LNCaP clone FGC (cell line): Measurements from ENCODE around the gene GUCA1A.

Source experiments
- DNase-seq: peaks from one replicate; pipeline ENCODE4 v3.0.0-alpha.2; 2011; ENCODE audit warnings: low read depth
- H3K4me3 ChIP-seq: 2 replicates; pipeline ENCODE4 v1.5.1; 2011; ENCODE audit warnings: mild to moderate bottlenecking, low read depth, low read length, control low read depth
- TF ChIP-seq, protein P1 (sequence below): IDR thresholded peaks from 2 replicates; pipeline ENCODE4 v1.5.1; 2012; ENCODE audit warnings: mild to moderate bottlenecking; ENCODE audit not compliant: control insufficient read depth, insufficient read depth; ENCODE audit errors: extremely low read depth

GUCA1A gene

DNA sequence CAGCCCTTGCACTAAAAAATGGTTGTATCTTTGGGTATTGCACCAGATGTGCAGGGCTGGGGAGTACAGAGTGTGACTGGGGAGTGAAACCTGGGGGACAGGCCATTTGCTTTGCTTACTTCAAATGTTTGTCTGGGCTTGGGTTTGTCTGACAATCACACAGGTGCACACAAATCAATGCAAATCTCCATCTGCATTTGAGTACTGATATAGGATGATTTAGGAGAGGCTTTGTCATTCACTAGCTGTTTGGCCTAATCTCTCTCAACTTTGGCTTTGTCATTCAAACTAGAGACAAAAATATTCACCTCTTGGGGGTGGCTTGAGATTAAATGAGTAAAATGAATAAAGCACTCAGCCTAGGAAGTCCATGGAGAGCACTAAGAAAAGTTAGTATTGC is 3.8 kb downstream of the GUCA1A start:
- TF ChIP-seq, protein P1, sequence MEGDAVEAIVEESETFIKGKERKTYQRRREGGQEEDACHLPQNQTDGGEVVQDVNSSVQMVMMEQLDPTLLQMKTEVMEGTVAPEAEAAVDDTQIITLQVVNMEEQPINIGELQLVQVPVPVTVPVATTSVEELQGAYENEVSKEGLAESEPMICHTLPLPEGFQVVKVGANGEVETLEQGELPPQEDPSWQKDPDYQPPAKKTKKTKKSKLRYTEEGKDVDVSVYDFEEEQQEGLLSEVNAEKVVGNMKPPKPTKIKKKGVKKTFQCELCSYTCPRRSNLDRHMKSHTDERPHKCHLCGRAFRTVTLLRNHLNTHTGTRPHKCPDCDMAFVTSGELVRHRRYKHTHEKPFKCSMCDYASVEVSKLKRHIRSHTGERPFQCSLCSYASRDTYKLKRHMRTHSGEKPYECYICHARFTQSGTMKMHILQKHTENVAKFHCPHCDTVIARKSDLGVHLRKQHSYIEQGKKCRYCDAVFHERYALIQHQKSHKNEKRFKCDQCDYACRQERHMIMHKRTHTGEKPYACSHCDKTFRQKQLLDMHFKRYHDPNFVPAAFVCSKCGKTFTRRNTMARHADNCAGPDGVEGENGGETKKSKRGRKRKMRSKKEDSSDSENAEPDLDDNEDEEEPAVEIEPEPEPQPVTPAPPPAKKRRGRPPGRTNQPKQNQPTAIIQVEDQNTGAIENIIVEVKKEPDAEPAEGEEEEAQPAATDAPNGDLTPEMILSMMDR = no peak
- no peak overlapping the region for H3K4me3 ChIP-seq
- DNase-seq = no peak

DNA sequence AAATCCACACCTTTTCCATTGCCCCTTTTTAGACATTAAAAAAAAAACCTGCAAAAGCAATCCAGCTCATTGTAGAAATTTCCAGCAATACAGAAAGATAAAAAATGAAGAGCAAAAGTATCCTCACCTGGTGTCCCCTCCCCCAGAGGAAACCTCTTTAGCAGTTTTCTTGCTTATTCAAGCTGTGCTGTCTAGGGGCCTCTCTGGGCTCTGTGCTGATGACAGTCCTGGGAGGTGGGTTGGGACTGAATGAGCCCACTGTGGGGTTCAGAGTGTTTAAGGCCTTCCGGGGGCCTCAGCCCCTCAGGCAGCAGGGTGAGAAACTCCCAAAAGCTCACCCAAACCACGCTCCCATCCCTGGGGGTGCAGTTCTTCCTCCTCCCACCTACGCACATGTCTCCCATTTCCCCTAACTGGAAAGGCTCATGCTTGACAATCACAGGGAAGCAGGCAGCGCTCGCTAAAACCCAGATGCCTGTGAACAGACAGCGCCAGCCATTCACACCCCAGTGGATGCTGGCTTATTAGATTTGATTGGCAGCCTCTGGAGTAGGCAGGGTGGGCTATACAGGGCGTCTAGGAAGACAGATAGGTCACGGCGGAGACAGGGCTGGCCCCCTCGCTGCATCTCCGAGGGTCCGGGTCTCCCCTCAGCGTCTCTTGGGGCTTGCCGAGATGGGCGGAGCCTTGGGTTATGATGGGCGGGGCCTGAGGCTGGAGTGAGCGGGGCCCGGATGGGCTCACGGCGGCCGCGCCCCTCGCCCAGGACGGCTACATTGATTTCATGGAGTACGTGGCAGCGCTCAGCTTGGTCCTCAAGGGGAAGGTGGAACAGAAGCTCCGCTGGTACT is 4.6 kb downstream of the GUCA1A start:
- DNase-seq = no peak
- no peak overlapping the region for H3K4me3 ChIP-seq
- TF ChIP-seq, protein P1 = no peak

- H3K4me3 ChIP-seq = no peak overlapping the region
- TF ChIP-seq, protein P1 = no peak
These were observed 6.2 kb downstream of the GUCA1A start for GRCh38 chr6:42179261-42179944.

GRCh38 chr6:42179945-42180313 is 6.8 kb downstream of the GUCA1A start:
- H3K4me3 ChIP-seq = no peak overlapping the region
- TF ChIP-seq, protein P1 = no peak
- no peak for DNase-seq

More at GRCh38 chr6:42179261-42179944, 6.2 kb downstream of the GUCA1A start:
- DNase-seq = no peak

GRCh38 chr6:42182101-42182500 is 8.9 kb downstream of the GUCA1A start:
- no peak for DNase-seq
- H3K4me3 ChIP-seq = no peak overlapping the region
- TF ChIP-seq, protein P1 = no peak

DNA sequence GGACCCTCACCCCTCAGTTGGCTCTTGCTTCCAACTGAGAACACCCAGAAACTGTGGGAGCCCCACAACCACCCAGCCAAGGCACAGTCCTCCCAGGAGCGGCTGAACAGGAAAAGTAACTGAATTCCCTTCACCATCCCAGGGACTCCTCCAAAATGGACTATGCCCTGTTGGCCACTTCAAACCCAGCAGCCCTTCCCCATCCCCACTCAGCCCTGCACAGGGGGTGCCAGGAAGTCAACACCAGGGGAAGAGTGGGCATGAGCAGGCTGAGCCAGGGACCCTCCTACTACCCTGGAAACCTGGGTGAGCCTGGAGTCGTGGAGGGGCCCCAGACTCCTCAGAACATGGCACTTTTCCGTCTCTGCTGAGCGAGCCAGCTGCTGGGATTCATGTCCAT is 11.3 kb downstream of the GUCA1A start:
- TF ChIP-seq, protein P1 = no peak
- no peak overlapping the region for H3K4me3 ChIP-seq
- DNase-seq = no peak
